Peyer's patch (tissue), 4 donors: ENCODE measurements around the gene COQ9.

Source experiments
- POLR2A ChIP-seq, 2 donors: fragments of 450-650 bp; IDR thresholded peaks; one replicate each; pipeline ENCODE4 v1.5.1; 2017; ENCODE audit warnings: antibody characterized with exemption in 2 of 2, mild to moderate bottlenecking in 2 of 2, moderate library complexity in 2 of 2
- TF ChIP-seq, protein P1 (sequence below), 6 experiments: fragments of 450-650 bp in 4 of 6; fragments of 200-600 bp in 2 of 6; sonication (generic) in 1 of 6; IDR thresholded peaks; one replicate each; pipeline ENCODE4 v1.5.1; 2017 to 2019; ENCODE audit warnings: antibody characterized with exemption in 6 of 6, mild to moderate bottlenecking in 3 of 6, moderate library complexity in 1 of 6

DNA sequence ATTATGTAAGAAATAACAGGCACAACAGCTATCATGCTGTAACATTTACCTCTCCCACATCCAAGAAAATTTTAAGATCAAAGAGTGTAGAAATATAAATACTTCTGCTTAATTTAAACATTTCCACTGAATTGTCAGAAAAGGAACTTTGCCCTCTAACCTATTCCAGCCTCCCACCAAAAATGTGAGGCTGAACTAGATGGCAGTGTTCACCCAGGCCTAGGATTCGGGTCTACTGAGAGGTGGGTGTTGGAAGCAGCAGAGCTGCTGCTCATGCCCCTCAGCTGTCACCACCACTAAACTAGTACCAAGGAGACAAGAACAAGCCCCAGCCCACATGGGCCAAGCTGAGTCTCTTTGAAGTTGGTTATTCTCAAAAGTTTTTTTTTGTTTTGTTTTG lies 11.4 kb upstream of the COQ9 start:
- TF ChIP-seq, protein P1, sequence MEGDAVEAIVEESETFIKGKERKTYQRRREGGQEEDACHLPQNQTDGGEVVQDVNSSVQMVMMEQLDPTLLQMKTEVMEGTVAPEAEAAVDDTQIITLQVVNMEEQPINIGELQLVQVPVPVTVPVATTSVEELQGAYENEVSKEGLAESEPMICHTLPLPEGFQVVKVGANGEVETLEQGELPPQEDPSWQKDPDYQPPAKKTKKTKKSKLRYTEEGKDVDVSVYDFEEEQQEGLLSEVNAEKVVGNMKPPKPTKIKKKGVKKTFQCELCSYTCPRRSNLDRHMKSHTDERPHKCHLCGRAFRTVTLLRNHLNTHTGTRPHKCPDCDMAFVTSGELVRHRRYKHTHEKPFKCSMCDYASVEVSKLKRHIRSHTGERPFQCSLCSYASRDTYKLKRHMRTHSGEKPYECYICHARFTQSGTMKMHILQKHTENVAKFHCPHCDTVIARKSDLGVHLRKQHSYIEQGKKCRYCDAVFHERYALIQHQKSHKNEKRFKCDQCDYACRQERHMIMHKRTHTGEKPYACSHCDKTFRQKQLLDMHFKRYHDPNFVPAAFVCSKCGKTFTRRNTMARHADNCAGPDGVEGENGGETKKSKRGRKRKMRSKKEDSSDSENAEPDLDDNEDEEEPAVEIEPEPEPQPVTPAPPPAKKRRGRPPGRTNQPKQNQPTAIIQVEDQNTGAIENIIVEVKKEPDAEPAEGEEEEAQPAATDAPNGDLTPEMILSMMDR (IDR thresholded peaks at IDR 0.05) = no peak
- TF ChIP-seq POLR2A (IDR thresholded peaks at IDR 0.05) = no peak
